WTC11 (cell line): ENCODE measurements around the gene SLN.

ENCODE experiments used
- ARID4B ChIP-seq: sonication (generic); formaldehyde crosslinking; IDR thresholded peaks from 2 replicates; pipeline ENCODE4 v1.8.0; 2023; ENCODE audit warnings: missing genetic modification reagents, mild to moderate bottlenecking, borderline replicate concordance
- CDX4 ChIP-seq: fragments of 250-450 bp; sonication (Bioruptor Pico); IDR thresholded peaks from 2 replicates; pipeline ENCODE4 v1.9.0; 2021; ENCODE audit warnings: moderate library complexity, mild to moderate bottlenecking, inconsistent platforms, borderline replicate concordance
- CTCF ChIP-seq: fragments of 200-600 bp; IDR thresholded peaks from 2 replicates; pipeline ENCODE4 v1.8.0; 2022; ENCODE audit warnings: antibody characterized with exemption
- E2F1 ChIP-seq: sonication (generic); formaldehyde crosslinking; IDR thresholded peaks from 2 replicates; pipeline ENCODE4 v1.8.0; 2022; ENCODE audit warnings: mild to moderate bottlenecking, missing genetic modification reagents
- FOXJ3 ChIP-seq: sonication (generic); formaldehyde crosslinking; IDR thresholded peaks from 2 replicates; pipeline ENCODE4 v1.9.0; 2021; ENCODE audit warnings: missing genetic modification reagents, mild to moderate bottlenecking, borderline replicate concordance
- PREB ChIP-seq: sonication (generic); formaldehyde crosslinking; IDR thresholded peaks from 2 replicates; pipeline ENCODE4 v1.8.1; 2022; ENCODE audit warnings: mild to moderate bottlenecking, missing genetic modification reagents, moderate library complexity, borderline replicate concordance

GRCh38 chr11:107704451-107704850 lies 7.4 kb downstream of the SLN start:
- TF ChIP-seq CTCF, result no peak
- no peak for TF ChIP-seq CDX4 (CRISPR knock-in tag)
- TF ChIP-seq PREB (CRISPR knock-in tag), result no peak
- no peak for TF ChIP-seq E2F1 (CRISPR knock-in tag)
- no peak for TF ChIP-seq FOXJ3 (CRISPR knock-in tag)
- TF ChIP-seq ARID4B, result no peak
